Measurements from ENCODE around the gene TBC1D12.
"Not testable (repeated sequence)": the region's sequence is repeated elsewhere in the genome, so short reads cannot be mapped to it uniquely, and the experiment has no call there.

Gene TBC1D12

DNA sequence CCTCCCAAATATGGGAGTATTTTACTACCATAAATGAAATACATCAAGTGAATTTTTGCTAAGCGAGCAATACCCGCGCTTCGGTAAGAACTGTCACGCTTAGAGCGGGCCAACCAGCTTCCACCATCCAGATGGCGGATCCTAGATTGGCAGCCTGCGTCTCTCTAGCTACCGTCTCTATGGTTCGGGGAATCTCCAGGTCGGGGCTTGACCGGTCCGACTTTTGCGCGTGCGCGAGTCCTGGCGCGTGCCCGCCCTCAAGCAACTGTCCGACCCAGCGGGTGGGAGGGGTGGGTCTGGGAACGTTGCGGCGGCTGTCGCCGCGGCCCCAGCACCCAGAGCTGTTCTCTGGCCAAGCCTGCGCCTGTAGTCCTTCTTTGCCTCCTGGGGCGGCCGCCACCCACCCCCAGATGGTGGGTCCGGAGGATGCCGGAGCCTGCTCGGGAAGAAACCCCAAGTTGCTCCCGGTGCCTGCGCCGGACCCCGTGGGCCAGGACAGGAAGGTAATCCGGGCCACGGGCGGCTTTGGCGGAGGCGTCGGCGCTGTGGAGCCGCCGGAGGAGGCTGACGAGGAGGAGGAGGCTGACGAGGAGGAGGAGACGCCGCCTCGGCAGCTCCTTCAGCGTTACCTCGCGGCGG lies at the start of gene TBC1D12:
Gene TBC1D12 (plus strand): TSS at position 338 of the 639 bp plus-strand sequence. CDS start 73 bp downstream, at position 411.
- peak; percentile 79 for DNase-seq

DNA sequence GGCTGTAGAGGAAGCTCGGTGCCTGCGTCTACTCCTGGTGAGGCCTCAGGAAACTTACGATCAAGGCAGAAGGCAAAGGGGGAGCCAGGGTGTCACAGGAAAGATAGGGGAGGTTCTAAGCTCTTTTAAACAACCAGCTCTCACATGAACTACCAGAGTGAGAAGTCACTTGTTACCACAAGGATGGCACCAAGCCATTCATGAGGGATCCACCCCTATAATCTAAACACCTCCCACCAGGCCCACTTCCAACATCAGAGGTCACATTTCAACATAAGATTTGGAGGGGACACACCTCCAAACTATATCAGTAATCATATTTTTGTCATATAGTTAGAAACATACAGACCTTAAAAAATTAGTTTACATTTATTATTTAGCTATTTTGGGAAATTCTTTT lies 49.0 kb upstream of the TBC1D12 start:
- DNase-seq: no peak

DNA sequence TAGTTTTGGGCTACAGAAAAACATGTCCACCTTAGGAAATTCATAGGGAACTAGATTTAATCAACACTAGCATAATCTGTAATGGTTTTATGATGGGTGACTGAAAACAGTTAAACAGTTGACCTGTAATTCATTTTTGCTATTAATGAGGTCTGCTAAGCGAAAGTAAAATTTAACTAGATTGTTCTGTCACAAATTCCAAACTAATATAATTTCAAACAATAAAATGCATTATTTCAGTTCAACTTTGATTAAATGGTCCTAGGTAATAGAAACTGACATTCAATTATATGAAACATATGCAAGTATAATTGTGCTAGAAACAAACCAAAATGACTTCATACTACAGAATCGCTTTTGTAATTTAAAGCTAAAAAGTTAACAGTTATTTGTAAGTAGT lies 46.5 kb upstream of the TBC1D12 start:
- no peak for DNase-seq

DNA sequence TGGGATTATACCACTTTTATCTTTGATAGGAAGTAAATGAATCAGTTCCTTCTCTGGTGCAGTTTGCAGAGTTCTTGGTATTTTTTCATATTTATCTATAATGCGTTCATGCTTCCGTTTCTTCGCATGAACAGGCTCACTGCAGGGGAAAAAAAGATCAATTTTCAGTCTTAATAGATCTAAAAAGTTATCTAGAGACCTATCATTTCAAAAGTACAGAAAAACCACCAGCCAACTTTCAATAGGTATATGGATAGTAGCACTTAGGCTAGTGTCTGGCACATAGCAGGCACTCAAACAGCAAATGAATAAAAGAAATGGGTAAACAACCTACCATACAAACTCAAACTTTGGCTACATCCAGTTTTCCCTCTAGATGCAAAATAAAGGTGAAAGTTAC lies 45.1 kb upstream of the TBC1D12 start:
- no peak for DNase-seq

DNA sequence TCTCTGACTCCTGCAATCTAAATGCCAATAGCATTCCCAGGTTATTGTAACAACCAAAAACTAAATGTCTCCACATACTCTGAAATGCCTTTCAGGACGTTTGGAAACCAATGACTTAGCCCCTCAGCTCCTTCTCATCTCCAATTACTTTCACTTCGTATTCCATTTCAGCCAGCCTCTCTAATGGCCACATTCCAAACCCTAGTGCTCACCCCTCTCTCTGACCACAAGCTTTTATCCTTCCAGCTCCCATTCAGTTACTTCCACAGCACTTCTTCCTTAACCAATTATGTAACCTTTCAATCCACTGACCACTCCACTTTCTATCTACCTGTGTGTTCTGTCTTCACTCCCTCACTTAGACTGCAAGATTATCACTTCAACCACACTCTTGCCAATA lies 43.9 kb upstream of the TBC1D12 start:
- no peak for DNase-seq

DNA sequence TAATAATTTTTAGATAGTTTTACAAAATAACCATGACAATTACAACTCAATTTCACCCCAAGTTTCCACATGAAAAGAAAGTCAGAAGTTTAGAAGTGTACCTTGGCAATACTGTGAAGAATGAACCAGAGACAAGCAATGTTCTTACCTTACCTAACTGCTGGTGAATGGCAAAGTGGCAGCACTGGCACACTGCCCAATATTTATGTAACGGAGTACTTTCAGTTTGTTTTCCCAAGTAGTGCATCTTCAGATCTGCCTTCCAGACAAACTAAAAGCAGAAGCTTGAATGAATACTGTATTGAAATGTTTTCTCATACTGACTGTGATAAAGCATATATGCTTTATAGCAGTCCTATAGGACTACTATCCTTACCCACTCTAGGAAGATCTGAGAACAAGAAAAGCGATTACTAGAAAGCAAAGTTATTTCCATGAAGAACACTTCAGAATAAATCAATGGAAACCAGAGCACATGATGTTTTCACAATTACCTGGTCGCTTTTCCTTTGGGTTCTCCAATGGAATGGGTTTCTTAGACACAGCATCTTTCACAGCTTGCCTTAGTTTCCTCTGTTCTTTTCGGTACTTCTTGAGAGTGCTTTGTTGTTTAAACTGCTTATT lies 41.1 kb upstream of the TBC1D12 start:
- DNase-seq: no peak

DNA sequence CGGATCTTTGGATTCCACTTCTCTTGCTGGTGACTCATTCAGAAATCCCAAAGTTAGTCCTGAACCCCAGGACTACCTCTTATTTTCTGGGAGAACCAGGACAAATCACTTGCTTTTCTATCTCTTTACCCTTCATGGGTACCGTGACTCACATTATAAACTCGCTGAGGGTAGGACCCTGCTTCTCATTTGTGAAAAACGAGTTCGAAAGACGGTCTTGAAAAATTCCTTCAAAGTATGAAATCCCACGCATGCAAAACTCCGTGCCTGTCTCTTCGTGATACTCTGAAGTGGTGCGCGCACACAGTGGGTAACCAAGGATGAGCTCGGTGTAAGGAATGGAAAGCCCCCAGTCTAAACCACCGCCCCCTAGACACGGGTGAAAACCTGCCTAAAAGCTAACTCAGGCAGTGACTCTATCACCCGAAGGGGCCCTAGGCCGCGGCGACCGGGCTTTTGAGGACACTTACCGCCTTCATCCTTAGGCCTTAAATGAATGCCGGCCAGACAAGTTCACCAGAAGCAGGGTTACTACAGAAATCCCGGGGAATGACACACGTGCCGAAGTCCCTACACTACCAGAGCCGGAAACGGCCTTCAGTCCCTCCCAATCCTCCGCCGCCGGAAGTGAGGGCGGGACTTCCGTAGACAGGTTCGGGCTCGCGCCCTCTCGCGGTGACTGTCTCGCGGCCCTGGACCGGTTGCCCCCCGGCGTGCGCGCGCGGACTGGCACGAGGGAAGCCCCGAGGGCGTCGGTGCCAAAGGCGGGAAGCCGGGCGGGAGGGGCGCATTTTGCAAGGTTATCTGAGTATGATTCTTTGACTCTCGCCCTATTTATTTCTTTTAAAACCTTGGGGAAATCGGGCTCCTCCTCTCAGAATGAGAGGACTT lies 39.7 kb upstream of the TBC1D12 start, which contains the start of gene NOC3L:
Gene NOC3L (minus strand): TSS at position 580 of the 891 bp plus-strand sequence. CDS start 101 bp downstream, at position 479.
- peak; percentile 92 for DNase-seq

DNA sequence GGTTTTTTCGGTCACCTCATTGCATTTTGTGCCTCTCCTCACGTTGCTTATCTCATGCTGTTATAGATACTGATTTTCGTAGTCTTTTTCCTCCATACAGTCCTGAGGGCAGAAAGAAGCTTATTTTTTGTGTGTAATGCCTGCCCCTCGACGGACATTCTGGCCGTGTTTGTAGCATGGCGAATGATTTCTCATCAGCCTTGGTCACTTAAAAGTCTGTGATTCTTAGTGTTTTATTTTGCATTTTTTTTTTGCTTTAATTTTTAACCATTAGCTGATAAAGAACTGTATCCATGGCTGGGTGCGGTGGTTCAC lies 39.1 kb upstream of the TBC1D12 start:
- no peak for DNase-seq

DNA sequence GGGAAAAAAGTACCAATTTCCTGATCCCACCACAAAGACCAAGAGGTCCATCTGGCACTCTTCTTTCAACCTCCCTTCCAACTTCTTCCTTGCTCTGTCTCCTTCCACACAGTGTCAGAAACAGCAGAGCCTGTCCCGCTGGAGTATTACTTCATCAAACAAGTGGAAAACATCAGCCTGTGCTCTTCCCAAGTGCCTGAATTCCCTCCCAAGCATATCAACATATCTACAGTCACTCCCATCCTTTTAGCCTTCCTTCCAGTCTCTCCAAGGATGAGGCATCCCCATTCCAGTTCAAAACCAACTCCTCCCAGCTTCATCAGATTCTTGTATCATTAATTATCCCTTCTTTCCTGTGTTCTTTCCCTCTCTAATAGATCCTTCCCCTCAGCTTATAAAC lies 37.9 kb upstream of the TBC1D12 start:
- DNase-seq: no peak

DNA sequence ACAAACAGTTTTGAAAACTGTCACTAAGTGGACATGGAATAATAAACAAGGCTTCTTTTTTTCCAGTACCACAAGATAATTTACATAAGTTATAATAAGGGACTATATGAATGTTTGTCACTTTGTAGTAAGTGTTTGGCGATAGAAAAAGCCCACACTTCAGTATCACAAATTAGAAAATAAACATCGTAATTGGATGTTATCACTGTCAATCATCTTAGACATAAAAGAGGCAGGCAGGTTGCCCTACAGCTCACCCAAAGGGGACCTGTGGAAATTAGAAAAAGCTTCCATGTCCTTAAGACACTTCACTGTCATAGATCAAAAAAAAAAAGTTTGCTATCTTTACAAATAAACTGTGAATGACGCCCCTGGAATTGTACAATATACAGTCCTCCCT lies 36.0 kb upstream of the TBC1D12 start:
- no peak for DNase-seq

DNA sequence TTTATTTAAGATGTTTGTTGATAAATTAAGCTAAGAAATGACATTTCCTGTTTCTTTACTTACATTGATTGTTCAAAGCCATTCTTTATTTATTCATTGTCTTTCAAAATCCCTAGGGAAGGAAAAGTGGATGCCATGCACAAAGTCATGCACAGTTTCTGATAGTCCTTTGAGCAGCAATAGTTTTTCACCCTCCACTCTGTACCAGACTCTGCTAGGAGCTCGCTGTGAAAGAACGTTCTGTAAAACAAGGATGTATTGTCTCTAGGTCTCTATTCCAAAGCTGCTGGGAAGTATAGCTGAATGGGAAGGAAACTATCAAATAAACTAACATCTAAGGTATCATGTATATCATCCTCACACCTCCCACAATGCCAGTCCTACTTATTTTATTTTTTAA lies 31.8 kb upstream of the TBC1D12 start:
- no peak for DNase-seq

DNA sequence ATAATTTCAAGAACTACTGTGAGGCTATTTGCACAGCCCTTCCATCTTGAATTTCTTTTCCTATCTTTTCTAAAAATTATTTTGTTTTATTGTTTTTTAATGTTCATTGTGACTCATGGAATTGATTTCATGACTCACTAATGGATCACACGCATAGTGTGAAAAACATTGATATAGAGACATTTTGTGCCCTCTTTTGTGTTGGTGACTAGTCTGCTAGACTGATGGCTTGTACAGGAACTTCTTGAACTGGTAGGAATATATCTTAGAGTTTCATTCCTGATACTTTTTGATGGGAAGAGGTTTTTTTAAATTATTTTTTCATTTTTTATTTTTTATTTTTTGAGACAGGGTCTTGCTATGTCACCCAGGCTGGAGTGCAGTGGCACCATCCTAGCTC lies 27.0 kb upstream of the TBC1D12 start:
- DNase-seq: no peak

DNA sequence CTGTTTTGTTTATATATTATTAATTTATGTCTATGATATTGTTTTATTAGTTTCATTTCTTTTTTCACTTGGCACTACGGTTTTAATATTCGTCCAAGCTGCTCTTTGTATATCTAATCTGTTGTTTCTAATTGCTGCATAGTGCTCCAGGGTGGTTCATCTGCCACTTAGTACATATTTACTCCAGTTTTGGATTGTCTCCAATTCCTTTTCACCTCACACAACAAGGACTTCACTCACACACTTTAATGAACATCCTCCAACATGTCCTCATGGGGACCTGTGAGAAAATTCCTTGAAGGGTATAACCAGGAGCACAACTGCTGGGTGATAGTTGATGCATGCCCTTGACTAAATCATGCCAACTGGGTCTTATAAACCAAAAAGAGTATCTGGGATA lies 25.5 kb upstream of the TBC1D12 start:
- DNase-seq: no peak

DNA sequence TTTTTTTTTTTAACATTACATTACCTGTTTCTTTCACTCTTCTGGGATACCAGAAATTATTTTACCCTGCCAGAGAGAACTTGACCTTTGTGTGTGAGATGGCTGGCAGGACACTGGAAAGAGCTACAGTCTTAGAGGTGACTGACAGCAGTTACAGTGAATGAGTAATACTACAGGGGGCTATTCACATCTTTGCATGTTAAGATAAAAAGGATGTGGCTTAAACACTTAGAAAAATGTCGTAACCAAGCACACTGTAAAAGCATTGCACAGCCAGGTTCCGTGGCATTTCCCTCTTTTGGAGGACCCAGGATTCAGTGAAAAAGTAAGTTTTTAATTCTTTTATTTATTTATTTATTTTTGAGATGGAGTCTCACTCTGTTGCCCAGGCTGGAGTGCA lies 18.8 kb upstream of the TBC1D12 start:
- DNase-seq: no peak

DNA sequence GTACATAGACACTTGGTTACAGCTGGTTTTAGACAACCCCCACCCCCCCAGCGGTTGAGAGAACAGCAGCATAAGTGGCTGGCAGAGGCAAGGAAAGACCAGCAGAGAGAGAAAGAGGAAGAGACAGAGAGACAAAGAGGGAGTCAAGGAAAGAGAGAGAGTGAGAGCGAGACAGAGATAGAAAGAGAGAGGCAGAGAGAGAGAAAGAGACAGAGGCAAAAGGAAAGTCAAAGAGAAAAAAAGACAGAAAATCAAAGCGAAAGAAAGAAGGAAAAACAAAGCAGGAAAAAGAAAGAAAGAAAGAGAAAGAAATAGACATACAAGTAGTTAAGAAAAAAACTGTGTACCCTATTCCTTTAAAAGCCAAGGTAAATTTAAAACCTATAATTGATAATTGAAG lies 16.6 kb upstream of the TBC1D12 start:
- DNase-seq: not testable (repeated sequence)

DNA sequence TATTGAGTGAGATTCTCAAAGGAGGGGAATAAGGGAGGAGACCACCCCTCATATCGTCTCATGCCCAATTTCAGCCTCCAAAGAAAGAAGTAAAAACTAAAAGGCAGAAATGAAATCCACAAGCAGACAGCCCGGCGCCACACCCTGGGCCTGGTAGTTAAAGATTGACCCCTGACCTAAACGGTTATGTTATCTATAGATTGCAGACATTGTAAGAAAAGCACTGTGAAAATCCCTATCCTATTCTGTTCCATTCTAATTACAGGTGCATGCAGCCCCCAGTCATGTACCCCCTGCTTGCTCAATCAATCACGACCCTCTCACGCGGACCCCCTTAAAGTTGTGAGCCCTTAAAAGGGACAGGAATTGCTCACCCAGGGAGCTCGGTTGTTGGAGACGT lies 10.2 kb upstream of the TBC1D12 start:
- not testable (repeated sequence) for DNase-seq

DNA sequence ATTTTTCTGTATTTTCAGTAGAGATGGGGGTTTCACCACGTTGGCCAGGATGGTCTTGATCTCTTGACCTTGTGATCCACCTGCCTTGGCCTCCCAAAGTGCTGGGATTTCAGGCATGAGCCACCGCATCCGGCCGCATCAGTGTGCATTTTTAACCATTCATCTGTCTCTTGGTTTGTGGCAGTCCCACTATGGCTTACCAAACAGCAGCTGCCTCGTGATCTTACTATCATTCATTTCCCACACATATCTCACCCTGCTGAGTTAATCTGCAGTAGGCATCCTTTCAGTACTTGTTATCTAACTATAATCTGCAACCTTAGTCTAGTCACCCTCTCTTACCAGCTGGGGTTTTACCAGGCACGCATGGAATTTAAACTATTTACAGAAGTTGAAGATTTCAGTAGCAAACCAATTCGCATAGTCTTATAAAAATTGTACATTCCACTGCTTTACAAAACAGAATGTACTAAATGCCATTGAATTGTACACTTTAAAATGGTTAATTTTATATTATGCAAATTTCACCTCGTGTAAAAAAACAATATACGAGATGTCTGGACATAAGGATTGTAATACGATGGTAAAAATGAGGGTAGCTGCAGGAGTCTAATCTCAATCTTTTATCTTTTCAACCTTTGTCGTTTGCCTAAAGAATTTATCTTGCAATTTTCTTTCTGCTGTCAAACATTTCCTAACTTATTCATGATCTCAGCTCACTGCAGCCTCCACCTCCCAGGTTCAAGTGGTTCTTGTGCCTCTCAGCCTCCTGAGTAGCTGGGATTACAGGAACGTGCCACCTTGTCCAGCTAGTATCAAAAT lies 4.6 kb upstream of the TBC1D12 start:
- DNase-seq: no peak

DNA sequence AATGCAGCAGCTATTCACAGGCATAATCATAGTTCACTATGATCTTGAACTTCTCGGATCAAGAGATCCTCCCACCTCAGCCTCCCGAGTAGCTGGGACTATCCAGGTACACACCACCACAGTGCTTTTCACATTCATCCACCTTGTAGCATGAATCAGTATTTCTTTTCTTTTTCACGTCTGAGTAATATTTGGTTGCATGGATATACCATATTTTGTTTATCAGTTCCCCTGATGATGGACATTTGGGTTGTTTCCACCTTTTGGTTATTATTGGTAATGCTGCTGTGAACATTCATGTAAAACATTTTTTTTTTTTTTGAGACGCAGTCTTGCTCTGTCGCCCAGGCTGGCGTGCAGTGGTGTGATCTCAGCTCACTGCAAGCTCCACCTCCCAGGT lies 3.6 kb upstream of the TBC1D12 start:
- no peak for DNase-seq

DNA sequence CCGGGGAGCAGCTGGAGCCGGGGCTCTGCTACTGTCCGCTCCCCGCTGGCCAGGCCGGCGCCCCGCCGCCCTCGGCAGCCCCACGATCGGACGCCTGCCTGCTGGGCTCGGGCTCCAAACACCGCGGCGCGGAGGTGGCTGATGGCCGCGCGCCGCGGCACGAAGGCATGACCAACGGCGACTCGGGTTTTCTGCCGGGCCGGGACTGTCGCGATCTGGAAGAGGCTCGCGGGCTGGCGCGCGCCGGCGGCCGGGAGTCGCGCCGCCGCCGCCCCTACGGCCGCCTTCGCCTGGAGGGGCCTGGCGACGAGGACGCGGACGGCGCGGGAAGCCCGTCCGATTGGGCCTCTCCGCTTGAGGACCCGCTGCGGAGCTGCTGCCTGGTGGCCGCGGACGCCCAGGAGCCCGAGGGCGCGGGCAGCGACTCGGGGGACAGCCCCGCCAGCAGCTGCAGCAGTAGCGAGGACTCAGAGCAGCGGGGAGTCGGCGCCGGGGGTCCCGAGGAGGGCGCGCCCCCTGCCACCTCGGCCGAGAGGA lies 570 bp downstream of the TBC1D12 start:
- DNase-seq: no peak

DNA sequence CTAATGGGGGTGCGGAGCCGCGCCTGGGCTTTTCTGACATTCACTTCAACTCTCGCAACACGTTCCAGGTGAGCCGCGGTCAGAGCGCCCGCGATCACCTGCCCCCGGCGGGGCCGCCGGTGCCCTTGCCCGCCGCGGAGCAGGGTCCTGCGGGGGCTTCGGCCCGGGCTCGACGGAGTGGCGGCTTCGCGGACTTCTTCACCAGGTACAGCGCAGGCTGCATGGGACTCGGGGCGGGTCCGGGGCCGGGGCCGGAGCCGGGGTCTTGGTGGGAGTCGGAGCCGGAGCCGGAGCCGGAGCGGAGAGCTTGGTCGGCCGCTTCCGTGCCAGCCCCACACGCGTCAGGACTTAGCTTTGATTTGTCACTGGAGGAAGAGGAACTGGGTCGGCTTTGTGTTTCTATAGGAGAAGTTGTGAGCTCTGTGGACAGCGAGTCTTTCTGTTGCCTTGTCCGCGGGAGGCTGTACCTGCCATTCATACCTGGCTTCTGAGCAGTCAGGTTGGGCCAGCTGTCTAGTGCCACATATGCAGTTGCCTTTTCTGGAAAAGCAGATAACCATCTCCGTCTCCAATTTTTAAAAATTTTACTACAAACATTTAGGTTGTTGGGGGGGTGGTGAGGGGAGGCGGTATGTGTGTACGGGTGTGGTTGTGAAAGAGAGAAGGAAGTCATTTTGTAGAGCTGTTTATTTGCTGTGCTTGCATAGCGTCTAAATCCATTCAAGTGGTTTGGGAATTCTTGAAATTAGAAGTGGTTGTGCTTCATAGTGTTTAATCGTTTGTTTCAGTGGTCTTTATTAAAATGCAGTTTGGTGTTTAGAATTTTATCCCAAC lies 1.3 kb downstream of the TBC1D12 start:
- peak; percentile 60 for DNase-seq

DNA sequence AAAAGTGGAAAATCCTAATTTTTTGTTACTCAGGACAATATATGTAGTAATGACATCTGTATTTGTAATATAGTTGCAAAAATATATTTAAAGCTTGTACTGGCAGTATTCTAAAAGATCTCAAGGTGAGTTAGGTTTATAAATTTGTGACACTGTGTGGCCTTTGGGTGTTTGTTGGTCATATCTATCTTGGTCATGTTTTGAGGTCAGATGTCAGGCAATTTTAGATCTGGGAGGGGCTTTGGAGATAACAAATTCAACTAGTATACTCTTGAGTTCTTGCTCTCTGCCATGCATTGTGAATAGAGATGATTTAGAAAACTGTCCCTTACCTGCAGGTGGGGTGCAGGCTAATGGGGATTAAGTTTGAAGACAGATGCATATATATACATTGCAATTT lies 3.1 kb downstream of the TBC1D12 start:
- no peak for DNase-seq

DNA sequence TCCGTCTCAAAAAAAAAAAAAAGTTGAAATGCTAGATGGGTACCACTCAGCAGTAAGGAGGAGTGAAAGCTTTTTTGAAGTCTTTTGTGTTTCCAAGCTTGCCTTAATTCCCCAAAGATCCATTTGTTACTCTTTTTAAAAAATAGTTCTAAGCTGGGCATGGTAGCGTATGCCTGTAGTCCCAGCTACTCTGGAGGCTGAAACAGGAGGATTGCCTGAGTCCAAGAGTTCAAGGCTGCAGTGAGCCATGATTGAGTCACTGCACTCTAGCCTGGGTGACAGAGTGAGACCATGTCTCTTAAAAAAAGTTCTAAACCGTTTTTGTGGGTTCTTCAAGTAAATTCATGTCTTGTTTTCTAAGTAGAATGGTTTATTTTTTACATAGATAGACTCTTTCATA lies 5.3 kb downstream of the TBC1D12 start:
- DNase-seq: no peak
